Measurements from ENCODE around the gene FNDC11.

The FNDC11 gene

GRCh38 chr20:63546956-63547724 lies 6.8 kb upstream of the FNDC11 start:
- no peak for TF ChIP-seq CTCF (IDR thresholded peaks at IDR 0.05; ENCODE audit: extremely low read depth, missing control alignments)
- DNase-seq (ENCODE audit: low spot score): no peak

- TF ChIP-seq CTCF (IDR thresholded peaks at IDR 0.05; ENCODE audit: extremely low read depth, missing control alignments): no peak
- no peak for DNase-seq (ENCODE audit: low spot score)
Observed at GRCh38 chr20:63547725-63548480, 6.1 kb upstream of the FNDC11 start, which contains the start of gene SRMS. TSS of gene SRMS (minus strand) at chr20:63547749. CDS start at chr20:63547463, 286 bp downstream.

- DNase-seq (ENCODE audit: low spot score): no peak
- TF ChIP-seq CTCF (IDR thresholded peaks at IDR 0.05; ENCODE audit: extremely low read depth, missing control alignments): no peak
Observed at GRCh38 chr20:63548542-63548941, 5.4 kb upstream of the FNDC11 start.

GRCh38 chr20:63549019-63549418 lies 4.9 kb upstream of the FNDC11 start:
- TF ChIP-seq CTCF (IDR thresholded peaks at IDR 0.05; ENCODE audit: extremely low read depth, missing control alignments): no peak

GRCh38 chr20:63549679-63550282 lies 4.2 kb upstream of the FNDC11 start:
- DNase-seq (ENCODE audit: low spot score): no peak
- no peak for TF ChIP-seq CTCF (IDR thresholded peaks at IDR 0.05; ENCODE audit: extremely low read depth, missing control alignments)

More at GRCh38 chr20:63549019-63549418, 4.9 kb upstream of the FNDC11 start:
- no peak for DNase-seq (ENCODE audit: low spot score)

- TF ChIP-seq CTCF (IDR thresholded peaks at IDR 0.05; ENCODE audit: extremely low read depth, missing control alignments): no peak
- DNase-seq (ENCODE audit: low spot score): no peak
Observed at GRCh38 chr20:63551068-63551467, 2.9 kb upstream of the FNDC11 start.

Data from GM20000 (cell line).